ENCODE measurements around the gene TMC2.
"Not testable (repeated sequence)": the region's sequence is repeated elsewhere in the genome, so short reads cannot be mapped to it uniquely, and the experiment has no call there.

Gene TMC2

GRCh38 chr20:2520617-2521016, 15.8 kb upstream of the TMC2 start:
- no peaks in the 10 kb centered on the region for H3K36me3 Mint-ChIP-seq (ENCODE audit: low read depth)
- ATAC-seq = no peak
- DNase-seq = no peak
- no peaks in the 10 kb centered on the region for H3K9me3 Mint-ChIP-seq
- H3K4me1 Mint-ChIP-seq = peaks cover 14% of the 10 kb centered on the region
- no peak overlapping the region for H3K4me3 Mint-ChIP-seq
- H3K27ac Mint-ChIP-seq = no peak overlapping the region
- H3K27me3 Mint-ChIP-seq = peaks cover 2% of the 10 kb centered on the region

GRCh38 chr20:2521369-2522305, 14.7 kb upstream of the TMC2 start:
- Mint-ChIP-seq H3K36me3 (ENCODE audit: low read depth) (no peaks in the 10 kb centered on the region), H3K4me3 (no peak overlapping the region), H3K27ac (no peak overlapping the region), H3K27me3 (peaks cover 2% of the 10 kb centered on the region), H3K9me3 (no peaks in the 10 kb centered on the region), H3K4me1 (peaks cover 20% of the 10 kb centered on the region)
- ATAC-seq (no peak), DNase-seq (peak; percentile 72)

GRCh38 chr20:2522826-2523429, 13.4 kb upstream of the TMC2 start:
- not testable (repeated sequence) for ATAC-seq; H3K4me3 Mint-ChIP-seq; H3K36me3 Mint-ChIP-seq (ENCODE audit: low read depth); DNase-seq; H3K27me3 Mint-ChIP-seq; H3K9me3 Mint-ChIP-seq; H3K27ac Mint-ChIP-seq
- H3K4me1 Mint-ChIP-seq = peaks cover 20% of the 10 kb centered on the region

- H3K27ac Mint-ChIP-seq = peak overlapping the region; percentile 81
- ATAC-seq (peak; percentile 74), DNase-seq (peak; percentile 96)
- H3K27me3 Mint-ChIP-seq = peaks cover 2% of the 10 kb centered on the region
- no peaks in the 10 kb centered on the region for H3K36me3 Mint-ChIP-seq (ENCODE audit: low read depth)
- H3K9me3 Mint-ChIP-seq = no peaks in the 10 kb centered on the region
- peak overlapping the region; percentile 79 for H3K4me3 Mint-ChIP-seq
- H3K4me1 Mint-ChIP-seq = peaks cover 20% of the 10 kb centered on the region
Measured at GRCh38 chr20:2523919-2524708, 12.3 kb upstream of the TMC2 start.

- peak overlapping the region; percentile 81 for H3K27ac Mint-ChIP-seq
- peak overlapping the region; percentile 79 for H3K4me3 Mint-ChIP-seq
- ATAC-seq (peak; percentile 51), DNase-seq (peak; percentile 46)
- peaks cover 2% of the 10 kb centered on the region for H3K27me3 Mint-ChIP-seq
- peaks cover 21% of the 10 kb centered on the region for H3K4me1 Mint-ChIP-seq
- H3K9me3 Mint-ChIP-seq = no peaks in the 10 kb centered on the region
- no peaks in the 10 kb centered on the region for H3K36me3 Mint-ChIP-seq (ENCODE audit: low read depth)
Measured at GRCh38 chr20:2524709-2525506, 11.5 kb upstream of the TMC2 start.

- not testable (repeated sequence) for H3K9me3 Mint-ChIP-seq; H3K4me3 Mint-ChIP-seq; H3K27me3 Mint-ChIP-seq; H3K36me3 Mint-ChIP-seq (ENCODE audit: low read depth); DNase-seq; H3K27ac Mint-ChIP-seq; ATAC-seq
- peaks cover 26% of the 10 kb centered on the region for H3K4me1 Mint-ChIP-seq
Measured at GRCh38 chr20:2526218-2526583, 10.2 kb upstream of the TMC2 start.

- no peak overlapping the region for H3K27ac Mint-ChIP-seq
- H3K36me3 Mint-ChIP-seq (ENCODE audit: low read depth) = no peaks in the 10 kb centered on the region
- ATAC-seq (no peak), DNase-seq (no peak)
- peaks cover 21% of the 10 kb centered on the region for H3K4me1 Mint-ChIP-seq
- no peaks in the 10 kb centered on the region for H3K9me3 Mint-ChIP-seq
- H3K4me3 Mint-ChIP-seq = no peak overlapping the region
- H3K27me3 Mint-ChIP-seq = peaks cover 2% of the 10 kb centered on the region
Measured at GRCh38 chr20:2527762-2528161, 8.6 kb upstream of the TMC2 start.

- no peak for DNase-seq
- H3K9me3 Mint-ChIP-seq = no peaks in the 10 kb centered on the region
- H3K4me3 Mint-ChIP-seq = no peak overlapping the region
Measured at GRCh38 chr20:2528671-2529271, 7.6 kb upstream of the TMC2 start.

GRCh38 chr20:2533118-2533517, 3.3 kb upstream of the TMC2 start:
- no peak for ATAC-seq
- Mint-ChIP-seq H3K27me3 (peaks cover 3% of the 10 kb centered on the region), H3K36me3 (ENCODE audit: low read depth) (no peaks in the 10 kb centered on the region), H3K27ac (no peak overlapping the region), H3K4me3 (no peak overlapping the region), H3K9me3 (no peaks in the 10 kb centered on the region), H3K4me1 (peaks cover 6% of the 10 kb centered on the region)
- no peak for DNase-seq

More at GRCh38 chr20:2528671-2529271, 7.6 kb upstream of the TMC2 start:
- H3K4me1 Mint-ChIP-seq = peaks cover 21% of the 10 kb centered on the region
- no peak overlapping the region for H3K27ac Mint-ChIP-seq
- peaks cover 5% of the 10 kb centered on the region for H3K27me3 Mint-ChIP-seq
- H3K36me3 Mint-ChIP-seq (ENCODE audit: low read depth) = no peaks in the 10 kb centered on the region
- no peak for ATAC-seq

GRCh38 chr20:2535711-2536559, 438 bp upstream of the TMC2 start:
- ATAC-seq (no peak), DNase-seq (no peak)
- Mint-ChIP-seq H3K4me1 (no peaks in the 10 kb centered on the region), H3K9me3 (no peaks in the 10 kb centered on the region), H3K4me3 (no peak overlapping the region), H3K27ac (no peak overlapping the region), H3K36me3 (ENCODE audit: low read depth) (no peaks in the 10 kb centered on the region), H3K27me3 (peaks cover 21% of the 10 kb centered on the region)

- Mint-ChIP-seq H3K27ac (no peak overlapping the region), H3K4me3 (no peak overlapping the region), H3K9me3 (no peaks in the 10 kb centered on the region), H3K36me3 (ENCODE audit: low read depth) (no peaks in the 10 kb centered on the region), H3K4me1 (no peaks in the 10 kb centered on the region), H3K27me3 (peaks cover 23% of the 10 kb centered on the region)
- DNase-seq (no peak), ATAC-seq (no peak)
Measured at GRCh38 chr20:2537101-2537500, 728 bp downstream of the TMC2 start.

GRCh38 chr20:2538356-2538755, 2.0 kb downstream of the TMC2 start:
- Mint-ChIP-seq H3K4me3 (no peak overlapping the region), H3K9me3 (no peaks in the 10 kb centered on the region), H3K27me3 (peaks cover 26% of the 10 kb centered on the region), H3K4me1 (no peaks in the 10 kb centered on the region), H3K36me3 (ENCODE audit: low read depth) (no peaks in the 10 kb centered on the region), H3K27ac (no peak overlapping the region)
- ATAC-seq = no peak
- no peak for DNase-seq

All from activated naive CD8-positive, alpha-beta T cell treated with anti-CD3 and anti-CD28 coated beads, Interleukin-2, amount 50 U/mL, for 24 hours (primary cell).